ENCODE measurements around the gene INS.
"Not testable (repeated sequence)": the region's sequence is repeated elsewhere in the genome, so short reads cannot be mapped to it uniquely, and the experiment has no call there.

INS gene

DNA sequence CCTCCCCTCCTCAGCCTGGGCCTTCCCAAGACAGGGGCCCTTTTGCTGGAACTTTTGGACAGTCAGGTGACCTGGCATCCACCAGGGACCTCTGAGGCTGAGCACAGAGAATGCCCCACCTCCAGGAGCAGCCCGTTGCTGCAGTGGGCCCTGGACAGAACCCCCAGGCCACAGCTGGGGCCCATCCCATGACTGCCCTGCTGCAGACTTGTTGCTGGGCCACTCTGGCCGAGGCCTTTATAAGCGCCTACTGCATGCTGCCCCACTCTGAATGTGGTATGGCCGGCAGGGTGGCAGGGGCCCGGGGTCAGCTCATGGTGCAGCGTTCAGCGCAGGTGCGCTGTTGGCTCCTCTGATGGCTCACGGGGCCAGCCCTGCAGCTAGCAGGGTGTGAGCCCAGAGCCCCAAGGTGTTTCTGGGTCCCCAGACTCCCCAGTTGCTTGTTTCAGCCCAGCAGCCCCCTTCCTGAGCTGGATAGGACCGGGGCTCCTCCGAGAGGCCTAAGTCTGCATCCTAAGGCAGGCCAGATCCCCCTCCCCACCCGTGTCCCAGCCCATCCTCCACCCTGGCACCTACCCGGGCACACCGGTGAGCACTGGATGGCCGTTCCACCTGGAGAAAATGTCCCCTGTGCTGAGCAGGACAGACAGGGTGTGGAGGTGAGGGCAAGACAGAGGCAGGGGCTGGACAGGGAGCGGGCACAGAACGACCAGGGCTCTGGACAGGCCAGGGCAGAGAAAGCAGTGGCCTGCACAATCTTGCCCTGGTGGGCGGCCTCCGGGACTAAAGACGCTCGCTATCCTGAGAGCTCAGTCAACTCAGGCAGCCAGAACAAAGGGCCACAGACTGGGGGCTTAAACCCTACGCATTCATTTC is 38.7 kb upstream of the INS start:
- no peak for DNase-seq

DNA sequence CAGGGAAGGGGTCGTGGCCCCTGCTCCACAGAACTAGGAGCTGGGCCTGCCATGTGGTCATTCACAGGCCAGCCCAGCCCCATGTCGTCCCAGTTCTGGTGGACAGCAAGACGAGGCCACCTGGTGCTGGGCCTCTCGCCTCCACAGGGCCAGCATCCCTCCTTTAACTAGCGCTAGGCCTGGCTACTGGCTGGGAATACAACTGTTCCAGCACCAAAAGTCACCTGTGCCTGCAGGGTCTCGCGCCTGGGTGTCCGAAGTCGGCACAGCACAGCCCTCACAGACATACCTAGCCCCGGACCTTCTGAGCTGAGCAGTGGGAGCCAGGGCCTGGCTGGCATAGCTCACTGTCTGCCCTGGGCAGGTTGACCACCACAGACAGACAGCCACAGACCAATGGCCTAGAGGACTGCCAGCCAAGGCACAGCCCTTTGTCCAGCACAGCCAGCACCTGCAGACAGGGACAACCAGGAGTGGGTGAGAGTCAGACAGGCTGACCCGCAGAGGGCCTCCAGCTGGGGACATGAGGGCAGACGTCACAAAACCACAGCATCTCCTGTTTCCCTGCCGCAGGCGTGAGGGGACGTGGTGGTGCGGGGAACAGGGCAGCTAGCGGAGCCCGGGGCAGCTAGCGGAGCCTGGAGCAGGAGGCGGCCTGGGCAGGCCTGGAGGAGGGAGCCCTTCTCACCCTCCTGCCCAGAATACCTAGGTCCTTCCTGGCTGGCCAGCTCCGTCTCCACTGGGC is 37.8 kb upstream of the INS start:
- no peak for DNase-seq

DNA sequence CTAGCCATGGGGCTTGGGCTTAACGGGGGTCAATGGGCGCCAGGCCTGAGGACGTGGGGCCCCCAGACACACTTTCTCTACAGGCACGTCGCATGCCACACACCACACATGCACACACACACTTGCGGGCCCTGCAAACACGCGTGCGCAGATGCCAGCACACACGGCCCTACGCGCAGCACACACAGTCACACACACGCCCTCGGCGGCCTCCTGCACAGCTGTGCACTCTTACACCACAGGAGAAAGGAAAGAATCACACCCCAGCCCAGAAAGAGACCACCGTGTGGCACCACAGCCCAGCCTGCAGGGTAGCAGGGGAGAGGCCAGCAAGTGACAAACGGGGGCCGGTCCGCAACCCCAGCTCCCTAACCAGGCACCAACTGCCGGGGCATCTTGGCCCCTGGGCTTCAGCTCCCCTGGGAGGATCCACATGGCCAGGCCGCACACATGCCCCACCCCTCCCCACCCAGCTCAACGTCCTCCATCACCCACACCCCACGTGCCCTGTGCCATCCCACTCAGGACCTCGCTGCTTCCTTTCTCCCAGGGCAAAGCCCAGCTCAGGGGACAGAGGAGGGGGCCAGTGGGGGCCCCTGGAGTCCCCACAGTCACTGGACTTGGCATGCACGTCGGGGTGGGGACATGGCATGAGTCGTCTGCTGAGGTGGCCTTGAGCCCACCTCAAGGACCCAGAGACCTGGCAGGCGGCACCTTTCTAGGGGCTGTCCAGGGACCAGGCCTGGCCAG is 36.9 kb upstream of the INS start:
- DNase-seq = no peak

DNA sequence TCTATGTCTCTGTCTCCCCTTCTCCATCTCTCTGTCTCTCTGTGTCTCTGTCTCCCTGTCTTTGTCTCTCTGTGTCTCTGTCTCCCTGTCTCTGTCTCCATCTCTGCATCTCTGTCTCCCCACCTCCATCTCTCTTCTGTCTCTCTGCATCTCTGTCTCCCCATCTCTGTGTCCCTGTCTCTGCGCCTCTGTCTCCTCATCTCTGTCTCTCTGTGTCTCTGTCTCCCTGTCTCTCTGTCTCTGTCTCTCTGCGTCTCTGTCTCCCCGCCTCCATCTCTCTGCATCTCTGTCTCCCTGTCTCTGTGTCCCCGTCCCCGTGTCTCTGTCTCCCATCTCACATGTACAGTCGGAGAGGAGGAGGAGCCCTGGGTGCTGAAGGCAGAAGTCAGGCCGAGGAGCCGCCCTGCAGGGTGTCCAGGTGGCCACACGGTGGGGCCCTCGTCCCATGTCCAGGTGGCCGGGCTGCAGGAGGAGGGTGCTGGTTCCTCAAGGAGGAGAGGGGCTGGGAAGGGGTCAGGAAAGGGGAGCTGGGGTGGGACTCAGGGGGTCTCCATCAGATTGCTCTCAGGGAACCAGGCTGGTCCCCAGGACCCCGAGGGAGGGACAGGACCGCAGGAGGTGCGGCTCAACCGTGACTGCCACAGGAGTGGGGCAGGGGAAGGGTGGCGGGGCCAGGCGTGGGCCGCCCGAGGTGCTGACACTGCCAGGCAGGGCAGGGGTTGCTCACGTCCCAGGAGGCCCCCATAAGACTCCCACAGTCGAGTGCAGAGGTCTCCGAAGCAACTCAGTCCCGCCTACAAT is 36.2 kb upstream of the INS start:
- DNase-seq = peak in 44 of 58 donors; percentile 8 to 77 (median 34)

DNA sequence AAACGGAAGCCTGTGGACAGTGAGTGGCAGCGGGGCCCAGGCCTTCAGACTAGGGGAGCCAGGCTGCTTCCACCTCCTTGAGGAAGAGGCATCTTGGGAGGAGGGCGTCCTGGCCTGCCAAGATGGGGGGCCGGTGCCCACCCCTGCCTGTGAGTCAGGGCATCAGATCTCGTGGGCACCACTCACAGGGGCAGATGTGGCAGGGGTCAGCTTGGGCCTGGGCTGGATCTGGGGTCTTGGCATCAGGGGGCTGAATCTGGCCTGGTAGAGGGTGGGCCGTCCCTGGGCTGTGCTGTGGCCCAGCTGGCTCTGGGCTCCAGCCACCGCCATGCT is 34.7 kb upstream of the INS start:
- no peak for DNase-seq

DNA sequence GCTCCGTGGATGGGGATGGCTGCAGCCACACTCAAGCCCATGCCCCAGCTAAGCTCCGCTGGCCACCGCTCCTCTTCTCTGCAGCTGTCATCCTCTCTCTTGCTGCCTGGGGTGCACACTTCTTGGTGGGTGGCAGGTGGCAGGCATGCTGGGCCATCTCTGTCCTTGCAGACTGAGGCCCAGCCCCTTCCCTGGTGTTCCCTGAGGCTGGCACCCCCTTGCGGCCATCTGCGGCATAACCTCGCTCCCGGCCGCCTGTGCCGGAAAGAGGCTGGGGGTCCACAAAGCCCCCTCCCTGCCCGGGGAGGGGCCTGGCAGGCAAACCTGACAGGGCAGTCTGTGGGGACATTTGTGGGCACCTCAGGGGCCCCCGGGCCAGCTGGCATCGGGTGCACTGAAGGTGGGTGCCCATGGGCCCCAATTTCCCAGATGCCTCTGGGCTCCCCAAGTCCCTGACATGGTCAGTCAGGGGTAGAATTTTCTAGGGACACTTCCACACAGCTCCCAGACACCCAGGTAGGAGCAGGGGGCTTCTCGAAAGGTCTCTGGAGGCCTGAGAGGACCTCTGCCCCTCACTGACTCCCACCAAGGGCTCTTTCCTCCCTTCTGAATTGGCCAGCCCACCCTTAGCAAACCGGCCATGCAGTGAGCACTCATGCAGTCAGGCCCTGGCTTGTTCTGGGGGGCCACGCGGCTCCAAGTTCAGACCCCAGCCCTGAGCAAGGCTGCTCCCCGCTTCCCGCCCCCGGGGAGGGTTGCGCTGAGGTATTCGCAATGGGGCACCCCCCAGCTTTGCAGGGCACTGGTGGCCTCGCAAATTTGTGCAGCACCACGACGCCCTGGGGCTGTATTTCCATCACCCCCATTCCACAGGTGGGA is 34.1 kb upstream of the INS start:
- peak in 1 of 58 donors; percentile 21 for DNase-seq

DNA sequence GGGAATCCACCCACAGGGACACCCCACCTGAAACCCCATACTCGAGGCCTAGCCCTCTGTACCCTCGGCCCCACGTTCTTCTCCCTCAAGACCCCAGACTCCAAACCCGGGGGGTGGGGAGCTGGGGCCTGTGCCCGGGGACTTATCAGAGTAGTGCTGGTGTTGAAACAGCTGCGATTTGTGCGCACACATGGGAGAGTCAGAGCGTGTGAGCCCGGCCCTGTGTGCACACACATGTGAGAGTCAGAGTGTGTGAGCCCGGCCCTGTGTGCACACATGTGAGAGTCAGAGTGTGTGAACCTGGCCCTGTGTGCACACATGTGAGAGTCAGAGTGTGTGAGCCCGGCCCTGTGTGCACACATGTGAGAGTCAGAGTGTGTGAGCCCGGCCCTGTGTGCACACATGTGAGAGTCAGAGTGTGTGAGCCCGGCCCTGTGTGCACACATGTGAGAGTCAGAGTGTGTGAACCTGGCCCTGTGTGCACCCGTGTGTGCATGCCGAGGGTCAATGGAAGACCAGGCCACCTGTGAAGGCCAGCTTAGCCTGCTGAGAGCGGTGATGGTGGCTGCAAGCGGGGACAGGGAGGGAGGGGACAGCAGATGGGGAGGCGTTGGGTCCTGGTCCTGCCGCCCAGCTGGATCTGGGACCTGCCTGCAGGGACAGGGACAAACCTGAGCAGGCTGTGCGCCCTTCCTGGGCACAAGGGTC is 33.0 kb upstream of the INS start:
- DNase-seq = not testable (repeated sequence)

DNA sequence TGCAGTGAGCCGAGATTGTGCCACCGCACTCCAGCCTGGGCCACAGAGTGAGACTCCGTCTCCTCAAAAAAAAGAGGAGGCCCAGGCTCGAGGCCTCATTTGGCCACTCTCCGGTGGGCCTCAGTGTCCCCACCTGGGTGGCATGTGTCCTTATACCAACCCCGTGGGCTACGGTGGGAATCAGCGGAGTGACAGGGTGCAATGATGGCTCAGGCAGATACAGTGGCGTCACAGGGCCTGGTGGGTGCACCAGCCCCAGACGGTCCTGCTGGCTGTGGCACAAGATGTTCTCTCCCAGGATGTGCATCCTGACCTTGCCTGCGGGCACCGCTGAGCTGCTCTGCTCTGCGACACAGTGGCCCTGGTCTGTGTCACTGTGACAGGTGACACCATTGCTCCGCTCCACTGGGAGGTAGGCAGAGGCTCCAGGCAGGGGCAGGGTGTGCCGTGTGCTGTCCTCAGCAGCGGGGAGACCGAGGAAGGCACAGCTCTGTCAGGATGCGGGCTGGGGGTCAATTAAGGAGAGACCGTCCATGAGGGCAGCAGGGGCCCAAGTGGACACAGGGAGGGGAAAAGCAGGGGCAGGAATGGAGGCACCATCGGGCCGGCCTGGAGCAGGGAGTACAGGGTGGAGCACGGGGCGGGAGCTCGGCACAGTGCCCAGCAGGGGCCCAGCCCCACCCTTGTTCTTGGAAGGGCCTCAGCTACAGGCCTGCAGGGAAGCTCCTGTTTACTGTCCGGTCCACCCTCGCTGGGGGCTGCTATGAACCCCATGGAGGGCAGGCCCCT is 32.3 kb upstream of the INS start:
- no peak for DNase-seq

DNA sequence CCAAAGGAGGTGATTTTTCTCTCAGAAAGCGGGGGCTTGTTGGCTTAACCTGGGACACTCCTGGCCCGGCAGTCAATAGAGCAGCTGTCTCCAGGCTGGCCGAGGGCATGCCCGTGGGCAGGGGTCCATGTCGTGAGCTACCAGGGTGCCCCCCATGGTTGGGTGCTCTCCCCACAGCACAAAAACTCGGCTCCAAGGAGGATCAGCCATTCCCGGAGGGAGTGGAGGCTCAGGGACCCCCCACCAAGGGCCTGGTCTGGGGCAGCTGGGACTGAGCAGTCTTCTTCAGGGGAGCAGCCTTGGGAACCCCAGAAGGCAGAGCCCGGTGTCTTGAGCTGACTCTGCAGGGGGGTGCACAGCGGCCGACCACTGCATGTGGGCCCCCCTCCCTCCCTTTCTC is 31.4 kb upstream of the INS start:
- DNase-seq = no peak

DNA sequence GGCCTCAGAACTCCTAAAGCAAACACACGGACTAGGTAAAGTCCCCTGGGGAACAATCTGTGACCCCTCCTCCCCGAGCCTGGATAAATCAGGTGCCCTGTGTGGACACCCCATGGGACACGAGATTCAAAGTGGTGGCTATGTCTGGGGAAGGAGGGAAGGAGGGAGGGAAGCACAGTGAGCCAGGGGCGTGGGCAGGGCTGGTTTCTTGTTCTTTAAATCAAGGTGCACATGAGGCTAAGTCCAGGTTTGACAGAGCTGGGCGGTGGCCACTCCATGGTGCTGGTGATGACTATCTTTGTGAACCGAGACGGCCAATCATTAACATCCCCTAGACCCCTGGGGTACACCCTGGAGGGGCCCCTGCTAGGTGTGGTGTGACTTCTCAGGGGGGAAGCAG is 30.9 kb upstream of the INS start:
- no peak for DNase-seq

DNA sequence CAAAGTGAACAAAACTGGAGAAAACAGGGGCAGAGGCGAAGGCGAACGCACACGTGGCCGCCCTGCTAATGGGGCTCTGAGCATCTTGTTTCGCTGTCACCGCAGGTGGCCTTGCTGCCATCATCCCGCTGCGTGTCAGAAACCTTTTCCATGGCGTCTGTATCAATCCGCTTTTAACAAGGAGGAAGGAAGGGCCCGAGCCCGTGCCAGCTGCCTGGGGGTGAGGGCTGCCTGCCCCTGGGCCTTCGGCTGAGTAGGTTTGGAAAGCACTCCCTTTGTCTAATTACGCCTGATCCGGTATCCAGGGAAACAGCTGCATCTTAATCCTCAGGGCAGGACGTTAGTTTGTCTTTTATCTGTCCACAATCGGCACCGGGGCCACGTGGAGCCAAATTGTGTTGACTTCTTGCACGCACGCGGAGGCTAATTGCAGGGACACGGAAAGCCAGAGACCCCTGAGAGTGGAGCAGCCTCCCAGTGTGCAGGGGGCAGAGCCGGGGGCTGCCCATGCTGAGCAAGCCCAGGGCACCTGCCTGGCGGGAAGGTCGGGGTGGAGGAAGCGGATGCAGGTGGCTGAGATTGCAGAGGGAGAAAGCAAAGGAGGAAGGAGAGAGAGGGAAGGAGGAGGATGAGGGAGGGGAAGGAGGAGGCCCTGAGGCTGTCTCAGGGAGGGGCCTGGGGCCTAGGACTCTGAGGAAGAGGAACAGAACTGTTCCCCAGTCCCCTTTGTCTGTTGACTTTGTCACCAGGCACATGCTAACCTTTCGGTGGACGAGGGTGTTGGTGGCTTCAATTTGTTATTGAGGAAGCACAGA is 29.9 kb upstream of the INS start:
- DNase-seq = no peak

DNA sequence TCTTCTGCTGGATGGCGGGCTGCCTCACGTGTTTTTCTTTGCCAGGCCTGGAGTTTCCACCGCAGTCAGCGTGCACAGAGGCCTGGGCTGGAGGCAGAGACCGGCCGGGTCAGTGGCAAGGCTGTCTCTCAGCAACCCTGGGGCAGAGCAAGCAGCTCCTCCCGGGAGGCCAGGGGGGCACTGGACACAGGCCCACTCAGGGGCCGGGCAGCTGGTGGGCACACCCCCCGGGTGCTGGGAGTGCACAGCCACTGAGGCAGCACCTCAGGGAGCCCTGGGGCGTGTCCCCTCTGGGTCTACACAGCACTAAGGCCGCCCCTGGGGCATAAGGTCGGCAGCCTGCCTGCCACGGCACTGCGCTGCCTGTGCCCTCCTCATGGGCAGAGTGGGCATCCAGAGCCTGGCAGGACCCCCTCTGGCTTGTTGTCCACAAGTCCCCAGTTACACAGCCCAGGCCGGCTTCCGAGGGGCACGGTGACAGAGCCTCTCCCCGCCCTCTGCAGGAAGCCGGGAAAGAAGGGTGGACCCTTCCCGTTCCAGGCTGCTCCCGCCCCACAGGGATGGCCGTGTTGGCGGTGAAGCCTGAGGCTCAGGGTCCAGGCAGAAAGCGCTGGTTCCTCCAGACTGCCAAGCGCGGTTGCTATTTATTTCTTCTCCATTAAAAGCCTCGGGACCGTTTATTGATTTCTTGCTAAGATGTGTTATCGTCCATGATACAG is 29.1 kb upstream of the INS start:
- no peak for DNase-seq

DNA sequence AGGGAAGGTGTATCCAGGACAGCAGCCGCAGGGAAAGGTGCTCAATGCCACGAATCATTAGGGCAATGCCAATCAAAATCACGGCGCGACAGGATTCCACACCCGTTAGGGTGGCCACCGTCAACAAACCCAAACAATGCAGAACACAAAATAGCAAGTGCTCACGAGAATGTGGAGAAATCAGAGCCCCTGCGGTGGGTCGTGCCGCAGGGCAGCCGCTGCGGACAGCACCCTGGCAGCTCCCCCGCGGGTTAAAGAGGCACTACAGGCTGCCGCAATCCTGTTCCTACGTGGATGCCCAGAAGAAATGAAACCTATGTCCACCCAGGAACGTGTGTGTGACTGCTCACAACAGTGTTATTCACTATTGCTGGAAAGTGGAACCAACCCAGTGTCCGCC is 27.7 kb upstream of the INS start:
- DNase-seq = no peak

DNA sequence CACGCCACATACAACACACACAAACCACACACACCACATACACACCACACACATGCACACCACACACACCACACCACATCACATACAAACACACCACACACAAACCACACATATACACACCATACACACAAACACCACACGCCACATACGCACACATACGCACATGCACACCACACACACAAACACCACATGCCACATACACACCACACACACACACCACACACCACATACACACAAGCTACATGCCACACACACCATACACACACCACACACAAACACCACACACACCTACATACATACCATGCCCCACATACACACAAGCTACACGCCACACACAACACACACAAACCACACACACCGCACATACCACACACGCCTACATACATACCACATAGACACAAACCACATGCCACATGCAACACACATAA is 26.3 kb upstream of the INS start:
- no peak for DNase-seq

DNA sequence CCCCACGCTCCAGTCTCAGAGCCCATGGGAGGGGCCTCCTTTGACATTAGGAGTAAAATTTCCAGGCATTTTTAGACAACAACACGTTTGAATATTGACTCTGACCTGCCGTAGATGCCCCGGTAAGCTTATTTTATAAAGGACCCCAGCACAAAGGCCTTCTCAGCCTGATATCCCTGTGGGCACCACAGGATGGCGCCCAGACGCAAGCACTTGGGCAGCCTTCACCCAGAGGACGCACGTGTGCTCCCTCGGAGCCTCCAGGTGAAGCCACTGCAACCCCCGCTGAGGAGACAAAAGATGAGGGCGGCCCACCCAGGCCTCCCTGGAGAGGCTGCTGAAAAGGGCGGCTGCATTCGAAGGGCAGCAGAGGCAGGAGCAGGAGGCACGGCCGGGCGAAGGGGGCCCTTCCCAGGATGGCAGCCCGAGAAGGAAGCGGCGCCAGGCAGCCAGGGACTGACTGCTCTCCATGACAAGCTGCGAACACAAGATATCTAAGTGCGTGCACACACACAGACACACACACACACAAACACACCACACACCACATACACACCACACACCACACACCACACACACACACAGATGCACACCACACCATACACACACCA is 25.8 kb upstream of the INS start:
- DNase-seq = peak in 2 of 58 donors; percentile 26 to 40

DNA sequence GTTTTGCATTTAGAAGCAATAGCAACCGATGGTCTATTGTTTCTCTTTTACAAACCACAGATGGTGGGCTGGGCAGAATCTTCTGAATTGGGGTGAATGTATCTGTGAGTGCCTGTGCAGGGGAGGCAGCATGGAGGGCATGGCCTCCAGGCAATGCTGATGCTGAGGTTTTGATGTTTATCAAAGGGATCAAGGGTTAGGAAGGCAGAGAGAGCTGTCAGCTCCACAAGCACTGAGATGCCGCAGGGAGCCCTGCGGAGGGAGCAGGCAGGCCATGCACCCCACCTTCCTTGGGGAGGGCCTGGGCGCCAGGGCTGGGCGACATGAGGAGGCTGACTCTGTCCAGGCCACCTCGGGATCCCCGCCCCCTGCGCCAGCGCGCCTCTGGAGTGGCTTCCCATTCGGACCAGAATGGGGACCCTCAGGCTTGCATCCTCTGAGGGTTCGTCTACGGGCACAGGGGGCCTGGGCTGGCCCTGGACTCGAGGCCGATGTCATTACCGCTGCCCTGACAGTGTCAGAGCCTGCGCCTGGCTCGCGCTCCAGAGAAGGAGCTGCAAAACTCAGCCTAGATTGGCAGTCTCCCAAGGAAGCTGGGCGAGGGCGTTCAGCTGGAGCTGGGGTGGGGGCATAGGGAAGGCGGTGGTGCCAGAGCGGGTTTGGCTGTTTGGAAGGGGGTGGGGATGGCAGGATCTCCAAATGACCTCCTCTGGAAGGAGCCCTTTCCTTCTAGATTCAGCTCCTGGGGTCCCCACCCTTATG is 24.5 kb upstream of the INS start:
- DNase-seq = peak in 2 of 58 donors; percentile 16 to 30
